GM23338 (cell line): ENCODE results near the gene CNBD2. TPM values are rescaled to one million over a fixed set of nuclear protein-coding genes. Genes with fewer than 3 reads are reported as not detected.
A peak's percentile ranks its signal among the peaks of the same experiment; 100 is the strongest.

Experiments
- ATAC-seq: fragments of 200-7000 bp; cut with Tn5 transposase; 3 replicates; pipeline ENCODE4 v1.9.1; 2020
- DNase-seq: peaks from one replicate; pipeline ENCODE4 v3.0.0-alpha.2; 2015; ENCODE audit warnings: low spot score
- H2AFZ ChIP-seq: fragments of 200-600 bp; sonication (generic); 2 replicates; pipeline ENCODE4 v1.8.0; 2016; ENCODE audit warnings: antibody characterized with exemption, mild to moderate bottlenecking, moderate library complexity
- H3F3A ChIP-seq: fragments of 200-600 bp; sonication (generic); replicated peaks from 2 replicates; pipeline ENCODE4 v1.8.0; 2017; ENCODE audit warnings: antibody characterized with exemption, mixed run types, low read depth
- H3K27ac ChIP-seq: fragments of 200-600 bp; sonication (generic); 2 replicates; pipeline ENCODE4 v1.6.1; 2016; ENCODE audit warnings: low read depth
- H3K27me3 ChIP-seq: fragments of 200-600 bp; sonication (generic); 2 replicates; pipeline ENCODE4 v1.8.0; 2016; ENCODE audit warnings: mild to moderate bottlenecking, mixed run types, moderate library complexity; ENCODE audit not compliant: insufficient read depth
- H3K36me3 ChIP-seq: fragments of 200-600 bp; sonication (generic); 2 replicates; pipeline ENCODE4 v1.8.0; 2016; ENCODE audit warnings: mild to moderate bottlenecking; ENCODE audit not compliant: insufficient read depth
- H3K4me1 ChIP-seq: fragments of 200-600 bp; sonication (generic); 2 replicates; pipeline ENCODE4 v1.8.0; 2016; ENCODE audit warnings: mild to moderate bottlenecking, moderate library complexity; ENCODE audit not compliant: insufficient read depth
- H3K4me2 ChIP-seq: fragments of 200-600 bp; sonication (generic); 2 replicates; pipeline ENCODE4 v1.7.1; 2017; ENCODE audit warnings: mixed run types
- H3K4me3 ChIP-seq: fragments of 200-600 bp; sonication (generic); 2 replicates; pipeline ENCODE4 v1.6.1; 2016; ENCODE audit warnings: mixed run types
- H3K79me2 ChIP-seq: fragments of 200-600 bp; sonication (generic); replicated peaks from 2 replicates; pipeline ENCODE4 v1.8.0; 2017; ENCODE audit warnings: mild to moderate bottlenecking; ENCODE audit not compliant: insufficient read depth
- H3K9me2 ChIP-seq: fragments of 200-600 bp; sonication (generic); 2 replicates; pipeline ENCODE4 v1.8.0; 2017; ENCODE audit not compliant: insufficient read depth
- H4K20me1 ChIP-seq: fragments of 200-600 bp; sonication (generic); replicated peaks from 2 replicates; pipeline ENCODE4 v1.8.0; 2017; ENCODE audit warnings: mild to moderate bottlenecking; ENCODE audit not compliant: insufficient read depth
- H3K27ac Mint-ChIP-seq: 2 replicates; pipeline ENCODE4 v1.8.0; 2020; ENCODE audit warnings: inconsistent platforms, mild to moderate bottlenecking, moderate library complexity, mixed read lengths
- H3K27me3 Mint-ChIP-seq: 3 replicates; pipeline ENCODE4 v1.8.0; 2022; ENCODE audit warnings: low read depth, mild to moderate bottlenecking, moderate library complexity, mixed read lengths, inconsistent platforms; ENCODE audit not compliant: insufficient read depth, poor library complexity
- H3K36me3 Mint-ChIP-seq: 3 replicates; pipeline ENCODE4 v1.8.0; 2021; ENCODE audit warnings: low read depth, mild to moderate bottlenecking, inconsistent platforms, moderate library complexity, mixed read lengths
- H3K4me1 Mint-ChIP-seq: 3 replicates; pipeline ENCODE4 v1.8.0; 2020; ENCODE audit warnings: mild to moderate bottlenecking, inconsistent platforms, mixed read lengths
- H3K4me3 Mint-ChIP-seq: 3 replicates; pipeline ENCODE4 v1.8.0; 2021; ENCODE audit warnings: moderate library complexity, mild to moderate bottlenecking, inconsistent platforms, mixed read lengths
- H3K9me3 Mint-ChIP-seq: 3 replicates; pipeline ENCODE4 v1.8.0; 2020; ENCODE audit warnings: moderate library complexity, mild to moderate bottlenecking, inconsistent platforms, mixed read lengths
- EZH2 ChIP-seq: fragments of 200-600 bp; sonication (generic); IDR thresholded peaks from one replicate; pipeline ENCODE4 v1.8.0; 2017; ENCODE audit warnings: antibody characterized with exemption, mild to moderate bottlenecking, low read depth; ENCODE audit not compliant: unreplicated experiment
- EZH2phosphoT487 ChIP-seq: fragments of 200-600 bp; sonication (generic); IDR thresholded peaks from one replicate; pipeline ENCODE4 v1.8.1; 2018; ENCODE audit warnings: antibody characterized with exemption; ENCODE audit not compliant: unreplicated experiment
- JUNB ChIP-seq: IDR thresholded peaks from one replicate; pipeline ENCODE4 v1.6.1; 2016; ENCODE audit warnings: antibody characterized with exemption; ENCODE audit not compliant: unreplicated experiment
- NANOG ChIP-seq: IDR thresholded peaks from 2 replicates; pipeline ENCODE4 v1.6.1; 2016; ENCODE audit warnings: antibody characterized with exemption, borderline replicate concordance
- POLR2AphosphoS5 ChIP-seq: IDR thresholded peaks from 2 replicates; pipeline ENCODE4 v1.6.1; 2016; ENCODE audit warnings: antibody characterized with exemption, low read depth
- REST ChIP-seq: IDR thresholded peaks from one replicate; pipeline ENCODE4 v1.6.1; 2018; ENCODE audit warnings: antibody characterized with exemption; ENCODE audit not compliant: unreplicated experiment
- STAT1 ChIP-seq: IDR thresholded peaks from one replicate; pipeline ENCODE4 v1.6.1; 2016; ENCODE audit warnings: antibody characterized with exemption; ENCODE audit not compliant: unreplicated experiment
- ZNF331 ChIP-seq: fragments of 250-450 bp; sonication (Bioruptor Pico); IDR thresholded peaks from 2 replicates; pipeline ENCODE4 v1.5.0; 2020; ENCODE audit warnings: low read depth, mild to moderate bottlenecking, moderate library complexity
- polyA plus RNA-seq: library from polyadenylated mRNA; unstranded; fragments of >200 nt; fragmentation: Nextera tagmentation; extraction: Ambion mirVana; gene quantifications from 2 replicates; pipeline ENCODE4 v1.2.1, GENCODE V29; 2016
- total RNA-seq: library from RNA; depleted of rRNA; stranded (reverse); fragments of >200 nt; shearing (Covaris generic); gene quantifications from 2 replicates; pipeline ENCODE4 v1.2.3, GENCODE V29; 2014
- TF ChIP-seq, protein P1 (sequence below): fragments of 250-450 bp; sonication (Bioruptor Pico); IDR thresholded peaks from 2 replicates; pipeline ENCODE4 v1.5.0; 2020; ENCODE audit warnings: mild to moderate bottlenecking, moderate library complexity
- TF ChIP-seq, protein P2 (sequence below): IDR thresholded peaks from 2 replicates; pipeline ENCODE4 v1.6.1; 2016; ENCODE audit warnings: antibody characterized with exemption

CNBD2 gene
- total and polyA plus RNA-seq, 2 experiments from 2014 or later = 2.7 TPM; not detected in 1

- TF ChIP-seq REST (no peak), NANOG (no peak), EZH2phosphoT487 (no peak), EZH2 (no peak), POLR2AphosphoS5 (no peak)
- TF ChIP-seq, protein P1, sequence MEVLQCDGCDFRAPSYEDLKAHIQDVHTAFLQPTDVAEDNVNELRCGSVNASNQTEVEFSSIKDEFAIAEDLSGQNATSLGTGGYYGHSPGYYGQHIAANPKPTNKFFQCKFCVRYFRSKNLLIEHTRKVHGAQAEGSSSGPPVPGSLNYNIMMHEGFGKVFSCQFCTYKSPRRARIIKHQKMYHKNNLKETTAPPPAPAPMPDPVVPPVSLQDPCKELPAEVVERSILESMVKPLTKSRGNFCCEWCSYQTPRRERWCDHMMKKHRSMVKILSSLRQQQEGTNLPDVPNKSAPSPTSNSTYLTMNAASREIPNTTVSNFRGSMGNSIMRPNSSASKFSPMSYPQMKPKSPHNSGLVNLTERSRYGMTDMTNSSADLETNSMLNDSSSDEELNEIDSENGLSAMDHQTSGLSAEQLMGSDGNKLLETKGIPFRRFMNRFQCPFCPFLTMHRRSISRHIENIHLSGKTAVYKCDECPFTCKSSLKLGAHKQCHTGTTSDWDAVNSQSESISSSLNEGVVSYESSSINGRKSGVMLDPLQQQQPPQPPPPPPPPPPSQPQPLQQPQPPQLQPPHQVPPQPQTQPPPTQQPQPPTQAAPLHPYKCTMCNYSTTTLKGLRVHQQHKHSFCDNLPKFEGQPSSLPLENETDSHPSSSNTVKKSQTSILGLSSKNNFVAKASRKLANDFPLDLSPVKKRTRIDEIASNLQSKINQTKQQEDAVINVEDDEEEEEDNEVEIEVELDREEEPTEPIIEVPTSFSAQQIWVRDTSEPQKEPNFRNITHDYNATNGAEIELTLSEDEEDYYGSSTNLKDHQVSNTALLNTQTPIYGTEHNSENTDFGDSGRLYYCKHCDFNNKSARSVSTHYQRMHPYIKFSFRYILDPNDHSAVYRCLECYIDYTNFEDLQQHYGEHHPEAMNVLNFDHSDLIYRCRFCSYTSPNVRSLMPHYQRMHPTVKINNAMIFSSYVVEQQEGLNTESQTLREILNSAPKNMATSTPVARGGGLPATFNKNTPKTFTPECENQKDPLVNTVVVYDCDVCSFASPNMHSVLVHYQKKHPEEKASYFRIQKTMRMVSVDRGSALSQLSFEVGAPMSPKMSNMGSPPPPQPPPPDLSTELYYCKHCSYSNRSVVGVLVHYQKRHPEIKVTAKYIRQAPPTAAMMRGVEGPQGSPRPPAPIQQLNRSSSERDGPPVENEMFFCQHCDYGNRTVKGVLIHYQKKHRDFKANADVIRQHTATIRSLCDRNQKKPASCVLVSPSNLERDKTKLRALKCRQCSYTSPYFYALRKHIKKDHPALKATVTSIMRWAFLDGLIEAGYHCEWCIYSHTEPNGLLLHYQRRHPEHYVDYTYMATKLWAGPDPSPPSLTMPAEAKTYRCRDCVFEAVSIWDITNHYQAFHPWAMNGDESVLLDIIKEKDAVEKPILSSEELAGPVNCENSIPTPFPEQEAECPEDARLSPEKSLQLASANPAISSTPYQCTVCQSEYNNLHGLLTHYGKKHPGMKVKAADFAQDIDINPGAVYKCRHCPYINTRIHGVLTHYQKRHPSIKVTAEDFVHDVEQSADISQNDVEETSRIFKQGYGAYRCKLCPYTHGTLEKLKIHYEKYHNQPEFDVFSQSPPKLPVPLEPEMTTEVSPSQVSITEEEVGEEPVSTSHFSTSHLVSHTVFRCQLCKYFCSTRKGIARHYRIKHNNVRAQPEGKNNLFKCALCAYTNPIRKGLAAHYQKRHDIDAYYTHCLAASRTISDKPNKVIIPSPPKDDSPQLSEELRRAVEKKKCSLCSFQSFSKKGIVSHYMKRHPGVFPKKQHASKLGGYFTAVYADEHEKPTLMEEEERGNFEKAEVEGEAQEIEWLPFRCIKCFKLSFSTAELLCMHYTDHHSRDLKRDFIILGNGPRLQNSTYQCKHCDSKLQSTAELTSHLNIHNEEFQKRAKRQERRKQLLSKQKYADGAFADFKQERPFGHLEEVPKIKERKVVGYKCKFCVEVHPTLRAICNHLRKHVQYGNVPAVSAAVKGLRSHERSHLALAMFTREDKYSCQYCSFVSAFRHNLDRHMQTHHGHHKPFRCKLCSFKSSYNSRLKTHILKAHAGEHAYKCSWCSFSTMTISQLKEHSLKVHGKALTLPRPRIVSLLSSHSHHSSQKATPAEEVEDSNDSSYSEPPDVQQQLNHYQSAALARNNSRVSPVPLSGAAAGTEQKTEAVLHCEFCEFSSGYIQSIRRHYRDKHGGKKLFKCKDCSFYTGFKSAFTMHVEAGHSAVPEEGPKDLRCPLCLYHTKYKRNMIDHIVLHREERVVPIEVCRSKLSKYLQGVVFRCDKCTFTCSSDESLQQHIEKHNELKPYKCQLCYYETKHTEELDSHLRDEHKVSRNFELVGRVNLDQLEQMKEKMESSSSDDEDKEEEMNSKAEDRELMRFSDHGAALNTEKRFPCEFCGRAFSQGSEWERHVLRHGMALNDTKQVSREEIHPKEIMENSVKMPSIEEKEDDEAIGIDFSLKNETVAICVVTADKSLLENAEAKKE = no peak
Observed at GRCh38 chr20:35929301-35929700, 39.1 kb upstream of the CNBD2 start (continued).

- peaks cover 25% of the 10 kb centered on the region for H3K4me1 Mint-ChIP-seq
- Histone ChIP-seq H3F3A (no peaks in the 10 kb centered on the region), H3K27ac (peak overlapping the region; percentile 89), H3K79me2 (0 out of 2 replicates have a peak, but pooled peaks cover 2% of the 10 kb centered on the region), H3K4me3 (no peak overlapping the region), H3K36me3 (no peaks in the 10 kb centered on the region; the same call in 1 of the 2 replicates), H4K20me1 (no peaks in the 10 kb centered on the region; the same call in 1 of the 2 replicates), H3K4me2 (peak overlapping the region; percentile 52), H3K27me3 (no peaks in the 10 kb centered on the region), H2AFZ (no peak overlapping the region), H3K4me1 (peaks cover 9% of the 10 kb centered on the region), H3K9me2 (no peaks in the 10 kb centered on the region)
- no peak overlapping the region for H3K4me3 Mint-ChIP-seq
- TF ChIP-seq ZNF331 (CRISPR knock-in tag) = no peak
- TF ChIP-seq REST = no peak
- no peak for TF ChIP-seq POLR2AphosphoS5
- no peak for TF ChIP-seq EZH2
- TF ChIP-seq JUNB = no peak
- TF ChIP-seq, protein P2, sequence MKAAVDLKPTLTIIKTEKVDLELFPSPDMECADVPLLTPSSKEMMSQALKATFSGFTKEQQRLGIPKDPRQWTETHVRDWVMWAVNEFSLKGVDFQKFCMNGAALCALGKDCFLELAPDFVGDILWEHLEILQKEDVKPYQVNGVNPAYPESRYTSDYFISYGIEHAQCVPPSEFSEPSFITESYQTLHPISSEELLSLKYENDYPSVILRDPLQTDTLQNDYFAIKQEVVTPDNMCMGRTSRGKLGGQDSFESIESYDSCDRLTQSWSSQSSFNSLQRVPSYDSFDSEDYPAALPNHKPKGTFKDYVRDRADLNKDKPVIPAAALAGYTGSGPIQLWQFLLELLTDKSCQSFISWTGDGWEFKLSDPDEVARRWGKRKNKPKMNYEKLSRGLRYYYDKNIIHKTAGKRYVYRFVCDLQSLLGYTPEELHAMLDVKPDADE = no peak
- no peak for TF ChIP-seq STAT1
- no peaks in the 10 kb centered on the region for H3K27me3 Mint-ChIP-seq
- peak; percentile 93 for ATAC-seq
- peak overlapping the region; percentile 87 for H3K27ac Mint-ChIP-seq
- H3K9me3 Mint-ChIP-seq = no peaks in the 10 kb centered on the region
- DNase-seq = peak; percentile 64
- peaks cover 35% of the 10 kb centered on the region for H3K36me3 Mint-ChIP-seq
Observed at GRCh38 chr20:35934050-35934449, 34.3 kb upstream of the CNBD2 start.
